Measurements from ENCODE around the gene MDK.
"Not testable (repeated sequence)": the region's sequence is repeated elsewhere in the genome, so short reads cannot be mapped to it uniquely, and the experiment has no call there.

Gene MDK

GRCh38 chr11:46370253-46370652 lies 11.2 kb upstream of the MDK start:
- peaks cover 57% of the 10 kb centered on the region for H3K36me3 ChIP-seq (ENCODE audit: control insufficient read depth, insufficient read depth, low read length)
- no peaks in the 10 kb centered on the region for H3K9me3 ChIP-seq (ENCODE audit: control insufficient read depth, insufficient read depth, low read depth, low read length)
- H3K27ac ChIP-seq (ENCODE audit: low read depth, low read length): no peak overlapping the region
- no peak overlapping the region for H3K9ac ChIP-seq (ENCODE audit: low read length)
- H3K27me3 ChIP-seq (ENCODE audit: control insufficient read depth, insufficient read depth, low read length): no peaks in the 10 kb centered on the region
- H3K4me1 ChIP-seq (ENCODE audit: control insufficient read depth, insufficient read depth, low read length): peaks cover 20% of the 10 kb centered on the region; the same call in 1 of the 2 replicates
- no peak overlapping the region for H3K4me3 ChIP-seq (ENCODE audit: low read depth, low read length)

GRCh38 chr11:46371262-46371661 lies 10.2 kb upstream of the MDK start:
- H3K27me3 ChIP-seq (ENCODE audit: control insufficient read depth, insufficient read depth, low read length); H3K27ac ChIP-seq (ENCODE audit: low read depth, low read length); H3K4me3 ChIP-seq (ENCODE audit: low read depth, low read length); H3K9me3 ChIP-seq (ENCODE audit: control insufficient read depth, insufficient read depth, low read depth, low read length); H3K9ac ChIP-seq (ENCODE audit: low read length): not testable (repeated sequence)
- Histone ChIP-seq H3K36me3 (ENCODE audit: control insufficient read depth, insufficient read depth, low read length) (peaks cover 67% of the 10 kb centered on the region), H3K4me1 (ENCODE audit: control insufficient read depth, insufficient read depth, low read length) (peaks cover 20% of the 10 kb centered on the region; the same call in 1 of the 2 replicates)

- Histone ChIP-seq H3K4me3 (ENCODE audit: low read depth, low read length) (no peak overlapping the region), H3K36me3 (ENCODE audit: control insufficient read depth, insufficient read depth, low read length) (peaks cover 74% of the 10 kb centered on the region), H3K9me3 (ENCODE audit: control insufficient read depth, insufficient read depth, low read depth, low read length) (no peaks in the 10 kb centered on the region), H3K27me3 (ENCODE audit: control insufficient read depth, insufficient read depth, low read length) (no peaks in the 10 kb centered on the region), H3K4me1 (ENCODE audit: control insufficient read depth, insufficient read depth, low read length) (peaks cover 14% of the 10 kb centered on the region; the same call in 1 of the 2 replicates), H3K27ac (ENCODE audit: low read depth, low read length) (no peak overlapping the region), H3K9ac (ENCODE audit: low read length) (no peak overlapping the region)
These were observed 9.4 kb upstream of the MDK start for GRCh38 chr11:46372086-46372485.

- not testable (repeated sequence) for H3K9ac ChIP-seq (ENCODE audit: low read length); H3K4me3 ChIP-seq (ENCODE audit: low read depth, low read length); H3K27me3 ChIP-seq (ENCODE audit: control insufficient read depth, insufficient read depth, low read length); H3K9me3 ChIP-seq (ENCODE audit: control insufficient read depth, insufficient read depth, low read depth, low read length); H3K27ac ChIP-seq (ENCODE audit: low read depth, low read length)
- Histone ChIP-seq H3K4me1 (ENCODE audit: control insufficient read depth, insufficient read depth, low read length) (peaks cover 12% of the 10 kb centered on the region; the same call in 1 of the 2 replicates), H3K36me3 (ENCODE audit: control insufficient read depth, insufficient read depth, low read length) (peaks cover 78% of the 10 kb centered on the region)
These were observed 9.0 kb upstream of the MDK start for GRCh38 chr11:46372501-46372900.

GRCh38 chr11:46373787-46374740 lies 7.4 kb upstream of the MDK start:
- Histone ChIP-seq H3K27ac (ENCODE audit: low read depth, low read length) (no peak overlapping the region), H3K27me3 (ENCODE audit: control insufficient read depth, insufficient read depth, low read length) (no peaks in the 10 kb centered on the region), H3K4me1 (ENCODE audit: control insufficient read depth, insufficient read depth, low read length) (peaks cover 19% of the 10 kb centered on the region), H3K4me3 (ENCODE audit: low read depth, low read length) (no peak overlapping the region), H3K36me3 (ENCODE audit: control insufficient read depth, insufficient read depth, low read length) (peaks cover 78% of the 10 kb centered on the region), H3K9ac (ENCODE audit: low read length) (no peak overlapping the region), H3K9me3 (ENCODE audit: control insufficient read depth, insufficient read depth, low read depth, low read length) (no peaks in the 10 kb centered on the region)

- H3K36me3 ChIP-seq (ENCODE audit: control insufficient read depth, insufficient read depth, low read length): peaks cover 77% of the 10 kb centered on the region
- H3K4me3 ChIP-seq (ENCODE audit: low read depth, low read length): no peak overlapping the region
- no peak overlapping the region for H3K9ac ChIP-seq (ENCODE audit: low read length)
- H3K27me3 ChIP-seq (ENCODE audit: control insufficient read depth, insufficient read depth, low read length): no peaks in the 10 kb centered on the region
- H3K27ac ChIP-seq (ENCODE audit: low read depth, low read length): no peak overlapping the region
- no peaks in the 10 kb centered on the region for H3K9me3 ChIP-seq (ENCODE audit: control insufficient read depth, insufficient read depth, low read depth, low read length)
- peaks cover 19% of the 10 kb centered on the region for H3K4me1 ChIP-seq (ENCODE audit: control insufficient read depth, insufficient read depth, low read length)
These were observed 6.7 kb upstream of the MDK start for GRCh38 chr11:46374815-46375214.

GRCh38 chr11:46375392-46376101 lies 5.9 kb upstream of the MDK start:
- no peak overlapping the region for H3K4me3 ChIP-seq (ENCODE audit: low read depth, low read length)
- peaks cover 14% of the 10 kb centered on the region for H3K4me1 ChIP-seq (ENCODE audit: control insufficient read depth, insufficient read depth, low read length)
- H3K27me3 ChIP-seq (ENCODE audit: control insufficient read depth, insufficient read depth, low read length): no peaks in the 10 kb centered on the region
- H3K9ac ChIP-seq (ENCODE audit: low read length): no peak overlapping the region
- H3K27ac ChIP-seq (ENCODE audit: low read depth, low read length): no peak overlapping the region
- H3K9me3 ChIP-seq (ENCODE audit: control insufficient read depth, insufficient read depth, low read depth, low read length): no peaks in the 10 kb centered on the region
- peaks cover 70% of the 10 kb centered on the region for H3K36me3 ChIP-seq (ENCODE audit: control insufficient read depth, insufficient read depth, low read length)

- Histone ChIP-seq H3K9me3 (ENCODE audit: control insufficient read depth, insufficient read depth, low read depth, low read length) (no peaks in the 10 kb centered on the region), H3K36me3 (ENCODE audit: control insufficient read depth, insufficient read depth, low read length) (peaks cover 64% of the 10 kb centered on the region), H3K27me3 (ENCODE audit: control insufficient read depth, insufficient read depth, low read length) (no peaks in the 10 kb centered on the region), H3K27ac (ENCODE audit: low read depth, low read length) (no peak overlapping the region), H3K4me1 (ENCODE audit: control insufficient read depth, insufficient read depth, low read length) (peaks cover 14% of the 10 kb centered on the region), H3K9ac (ENCODE audit: low read length) (no peak overlapping the region), H3K4me3 (ENCODE audit: low read depth, low read length) (no peak overlapping the region)
These were observed 5.0 kb upstream of the MDK start for GRCh38 chr11:46376258-46377050.

- H3K9ac ChIP-seq (ENCODE audit: low read length): no peak overlapping the region
- H3K27me3 ChIP-seq (ENCODE audit: control insufficient read depth, insufficient read depth, low read length): no peaks in the 10 kb centered on the region
- no peak overlapping the region for H3K4me3 ChIP-seq (ENCODE audit: low read depth, low read length)
- no peaks in the 10 kb centered on the region for H3K9me3 ChIP-seq (ENCODE audit: control insufficient read depth, insufficient read depth, low read depth, low read length)
- peaks cover 56% of the 10 kb centered on the region for H3K36me3 ChIP-seq (ENCODE audit: control insufficient read depth, insufficient read depth, low read length)
- no peak overlapping the region for H3K27ac ChIP-seq (ENCODE audit: low read depth, low read length)
- peaks cover 14% of the 10 kb centered on the region for H3K4me1 ChIP-seq (ENCODE audit: control insufficient read depth, insufficient read depth, low read length)
These were observed 4.2 kb upstream of the MDK start for GRCh38 chr11:46377290-46377689.

- peaks cover 18% of the 10 kb centered on the region for H3K4me1 ChIP-seq (ENCODE audit: control insufficient read depth, insufficient read depth, low read length)
These were observed 3.6 kb upstream of the MDK start for GRCh38 chr11:46377831-46378230.

More at GRCh38 chr11:46377831-46378230, 3.6 kb upstream of the MDK start:
- H3K36me3 ChIP-seq (ENCODE audit: control insufficient read depth, insufficient read depth, low read length): peaks cover 50% of the 10 kb centered on the region
- no peak overlapping the region for H3K4me3 ChIP-seq (ENCODE audit: low read depth, low read length)
- no peak overlapping the region for H3K9ac ChIP-seq (ENCODE audit: low read length)
- no peaks in the 10 kb centered on the region for H3K27me3 ChIP-seq (ENCODE audit: control insufficient read depth, insufficient read depth, low read length)
- no peaks in the 10 kb centered on the region for H3K9me3 ChIP-seq (ENCODE audit: control insufficient read depth, insufficient read depth, low read depth, low read length)
- no peak overlapping the region for H3K27ac ChIP-seq (ENCODE audit: low read depth, low read length)

Data from HUES6 (cell line).